Liver (tissue), 9 donors: ENCODE data around the gene TPR. TPM values are rescaled to one million over a fixed set of nuclear protein-coding genes. Genes with fewer than 3 reads are reported as not detected.

Source experiments
- DNase-seq: peaks from one replicate; pipeline ENCODE4 v3.0.0-alpha.2; 2017; ENCODE audit warnings: low spot score
- H3K27ac ChIP-seq, 2 donors: one replicate each; pipeline ENCODE4 v1.7.0; 2013; ENCODE audit warnings: inconsistent platforms in 2 of 2, low read length in 2 of 2, control low read depth in 1 of 2, low read depth in 1 of 2, mild to moderate bottlenecking in 1 of 2
- H3K27me3 ChIP-seq, 4 donors: one replicate each; pipeline versions ENCODE4 v1.6.1 to v1.7.0; 2013; ENCODE audit warnings: low read length in 3 of 4, inconsistent platforms in 1 of 4, mild to moderate bottlenecking in 1 of 4, moderate library complexity in 1 of 4; ENCODE audit not compliant: control insufficient read depth in 4 of 4, insufficient read depth in 4 of 4
- H3K36me3 ChIP-seq, 4 donors: one replicate each; pipeline versions ENCODE4 v1.6.1 to v1.7.0; 2013; ENCODE audit warnings: low read length in 3 of 4, mild to moderate bottlenecking in 3 of 4, low read depth in 1 of 4, moderate library complexity in 1 of 4; ENCODE audit not compliant: control insufficient read depth in 4 of 4, insufficient read depth in 3 of 4
- H3K4me1 ChIP-seq, 4 donors: one replicate each; pipeline versions ENCODE4 v1.6.1 to v1.7.0; 2013; ENCODE audit warnings: low read length in 3 of 4, mild to moderate bottlenecking in 3 of 4, moderate library complexity in 1 of 4; ENCODE audit not compliant: control insufficient read depth in 4 of 4, insufficient read depth in 4 of 4
- H3K4me3 ChIP-seq, 3 donors: one replicate each; pipeline versions ENCODE4 v1.6.1 to v1.7.0; 2013; ENCODE audit warnings: low read length in 3 of 3, control low read depth in 1 of 3, low read depth in 1 of 3, mild to moderate bottlenecking in 1 of 3
- H3K9ac ChIP-seq, 2 donors: one replicate each; pipeline ENCODE4 v1.7.0; 2013; ENCODE audit warnings: low read length in 2 of 2, mild to moderate bottlenecking in 2 of 2, moderate library complexity in 2 of 2, control low read depth in 1 of 2, low read depth in 1 of 2
- H3K9me3 ChIP-seq, 4 donors: one replicate each; pipeline versions ENCODE4 v1.6.1 to v1.7.0; 2013; ENCODE audit warnings: low read length in 3 of 4; ENCODE audit not compliant: control insufficient read depth in 4 of 4
- ATF3 ChIP-seq: IDR thresholded peaks from 2 replicates; pipeline ENCODE4 v1.6.1; 2016; ENCODE audit warnings: antibody characterized with exemption
- CTCF ChIP-seq: fragments of 150-350 bp; IDR thresholded peaks from 2 replicates; pipeline ENCODE4 v1.5.1; 2017; ENCODE audit warnings: improper control_type of control experiment, low read depth, low read length; ENCODE audit not compliant: missing input control
- EGR1 ChIP-seq, 2 donors: IDR thresholded peaks; 2 replicates each; pipeline ENCODE4 v1.6.1; 2016 to 2018; ENCODE audit warnings: antibody characterized with exemption in 2 of 2, low read depth in 2 of 2
- FOXA1 ChIP-seq: IDR thresholded peaks from 2 replicates; pipeline ENCODE4 v1.6.1; 2016; ENCODE audit warnings: antibody characterized with exemption
- FOXA2 ChIP-seq: IDR thresholded peaks from 2 replicates; pipeline ENCODE4 v1.6.1; 2016; ENCODE audit warnings: antibody characterized with exemption
- GABPA ChIP-seq, 2 donors: IDR thresholded peaks in 1 of 2; conservative IDR thresholded peaks in 1 of 2; 2 replicates each; pipeline ENCODE4 v1.6.1; 2016; ENCODE audit warnings: antibody characterized with exemption in 2 of 2, mild to moderate bottlenecking in 1 of 2, moderate library complexity in 1 of 2
- HNF4A ChIP-seq, 2 donors: conservative IDR thresholded peaks; 2 replicates each; pipeline ENCODE4 v1.6.1; 2016; ENCODE audit warnings: antibody characterized with exemption in 2 of 2, mild to moderate bottlenecking in 2 of 2
- HNF4G ChIP-seq: IDR thresholded peaks from 2 replicates; pipeline ENCODE4 v1.6.1; 2016; ENCODE audit warnings: antibody characterized with exemption
- JUND ChIP-seq, 2 donors: IDR thresholded peaks; 2 replicates each; pipeline ENCODE4 v1.6.1; 2016; ENCODE audit warnings: antibody characterized with exemption in 2 of 2
- NR2F2 ChIP-seq: IDR thresholded peaks from 2 replicates; pipeline ENCODE4 v1.6.1; 2016; ENCODE audit warnings: antibody characterized with exemption
- RAD21 ChIP-seq, 2 donors: IDR thresholded peaks; 2 replicates each; pipeline ENCODE4 v1.6.1; 2016; ENCODE audit warnings: antibody characterized with exemption in 2 of 2, mild to moderate bottlenecking in 2 of 2
- RXRA ChIP-seq, 2 donors: IDR thresholded peaks; 2 replicates each; pipeline ENCODE4 v1.6.1; 2017 to 2018; ENCODE audit warnings: antibody characterized with exemption in 2 of 2, mild to moderate bottlenecking in 1 of 2
- SP1 ChIP-seq: IDR thresholded peaks from 2 replicates; pipeline ENCODE4 v1.6.1; 2018; ENCODE audit warnings: antibody characterized with exemption, mild to moderate bottlenecking
- TAF1 ChIP-seq: conservative IDR thresholded peaks from 2 replicates; pipeline ENCODE4 v1.6.1; 2016; ENCODE audit warnings: antibody characterized with exemption, mild to moderate bottlenecking
- YY1 ChIP-seq: IDR thresholded peaks from 2 replicates; pipeline ENCODE4 v1.6.1; 2016; ENCODE audit warnings: antibody characterized with exemption, mild to moderate bottlenecking
- ZBTB33 ChIP-seq: IDR thresholded peaks from 2 replicates; pipeline ENCODE4 v1.6.1; 2016; ENCODE audit warnings: antibody characterized with exemption
- WGBS: extraction: QIAGEN DNeasy Blood & Tissue Kit; methylation state at CpG from one replicate; pipeline ENCODE4 v1.1.7; 2013; 5-methylcytosine and 5-hydroxymethylcytosine counted together
- polyA plus RNA-seq, 2 donors: library from polyadenylated mRNA; stranded (reverse) in 1 of 2; unstranded in 1 of 2; fragments of 200-250 nt in 1 of 2; fragments of >200 nt in 1 of 2; fragmentation: Nextera tagmentation in 1 of 2; extraction: Ambion mirVana in 1 of 2; gene quantifications; one replicate each; pipeline versions ENCODE4 v1.2.1 to v1.2.3, GENCODE V29; 2013 to 2015
- total RNA-seq, 2 donors: library from RNA; depleted of rRNA; stranded (reverse); fragments of >200 nt; gene quantifications; one replicate each; pipeline ENCODE4 v1.2.3, GENCODE V29; 2014
- TF ChIP-seq, protein P1 (sequence below): IDR thresholded peaks from 2 replicates; pipeline ENCODE4 v1.6.1; 2016; ENCODE audit warnings: antibody characterized with exemption
- TF ChIP-seq, protein P2 (sequence below): IDR thresholded peaks from 2 replicates; pipeline ENCODE4 v1.6.1; 2016; ENCODE audit warnings: antibody characterized with exemption, mild to moderate bottlenecking
- donor health status: healthy.
- donor health status: healthy.
- donor health status: healthy.
- donor health status: healthy.
- donor health status: healthy.

Gene TPR
- total and polyA plus RNA-seq, 4 donors: 8.1 to 45.1 (median 39.2) TPM

- Histone ChIP-seq H3K4me3 (no peak overlapping the region), H3K27ac (no peak overlapping the region), H3K36me3 (peaks cover 0 to 52% (median 36%) of the 10 kb centered on the region in 4 donors), H3K27me3 (no peaks in the 10 kb centered on the region), H3K9me3 (no peaks in the 10 kb centered on the region), H3K4me1 (peaks cover 0 to 9% (median 2%) of the 10 kb centered on the region in 4 donors), H3K9ac (no peak overlapping the region)
- TF ChIP-seq NR2F2 (no peak), ATF3 (no peak)
- 96% methylated on average over 4 of the region's 4 CpGs for WGBS
- no peak for DNase-seq
These were observed 64.7 kb downstream of the TPR start for GRCh38 chr1:186310307-186310706.

DNA sequence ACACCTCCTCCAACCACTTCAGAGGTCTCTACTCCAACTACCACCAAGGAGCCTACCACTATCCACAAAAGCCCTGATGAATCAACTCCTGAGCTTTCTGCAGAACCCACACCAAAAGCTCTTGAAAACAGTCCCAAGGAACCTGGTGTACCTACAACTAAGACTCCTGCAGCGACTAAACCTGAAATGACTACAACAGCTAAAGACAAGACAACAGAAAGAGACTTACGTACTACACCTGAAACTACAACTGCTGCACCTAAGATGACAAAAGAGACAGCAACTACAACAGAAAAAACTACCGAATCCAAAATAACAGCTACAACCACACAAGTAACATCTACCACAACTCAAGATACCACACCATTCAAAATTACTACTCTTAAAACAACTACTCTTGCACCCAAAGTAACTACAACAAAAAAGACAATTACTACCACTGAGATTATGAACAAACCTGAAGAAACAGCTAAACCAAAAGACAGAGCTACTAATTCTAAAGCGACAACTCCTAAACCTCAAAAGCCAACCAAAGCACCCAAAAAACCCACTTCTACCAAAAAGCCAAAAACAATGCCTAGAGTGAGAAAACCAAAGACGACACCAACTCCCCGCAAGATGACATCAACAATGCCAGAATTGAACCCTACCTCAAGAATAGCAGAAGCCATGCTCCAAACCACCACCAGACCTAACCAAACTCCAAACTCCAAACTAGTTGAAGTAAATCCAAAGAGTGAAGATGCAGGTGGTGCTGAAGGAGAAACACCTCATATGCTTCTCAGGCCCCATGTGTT is 66.6 kb downstream of the TPR start:
- Histone ChIP-seq H3K9ac (no peak overlapping the region), H3K4me3 (no peak overlapping the region), H3K4me1 (peaks cover 0 to 9% (median 2%) of the 10 kb centered on the region in 4 donors), H3K27me3 (no peaks in the 10 kb centered on the region), H3K36me3 (peaks cover 0 to 46% (median 29%) of the 10 kb centered on the region in 4 donors), H3K9me3 (no peaks in the 10 kb centered on the region), H3K27ac (no peak overlapping the region)
- DNase-seq: no peak
- 93% methylated on average over 6 of the region's 6 CpGs for WGBS
- no peak for TF ChIP-seq FOXA2
- no peak for TF ChIP-seq YY1
- no peak for TF ChIP-seq HNF4G
- no peak for TF ChIP-seq TAF1
- TF ChIP-seq ATF3: no peak
- no peak for TF ChIP-seq CTCF
- TF ChIP-seq ZBTB33: no peak
- TF ChIP-seq, protein P1, sequence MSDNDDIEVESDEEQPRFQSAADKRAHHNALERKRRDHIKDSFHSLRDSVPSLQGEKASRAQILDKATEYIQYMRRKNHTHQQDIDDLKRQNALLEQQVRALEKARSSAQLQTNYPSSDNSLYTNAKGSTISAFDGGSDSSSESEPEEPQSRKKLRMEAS: no peak
- TF ChIP-seq NR2F2: no peak
- TF ChIP-seq HNF4A (conservative IDR thresholded peaks at IDR 0.05): no peak
- no peak for TF ChIP-seq JUND (IDR thresholded peaks at IDR 0.05)
- TF ChIP-seq, protein P2, sequence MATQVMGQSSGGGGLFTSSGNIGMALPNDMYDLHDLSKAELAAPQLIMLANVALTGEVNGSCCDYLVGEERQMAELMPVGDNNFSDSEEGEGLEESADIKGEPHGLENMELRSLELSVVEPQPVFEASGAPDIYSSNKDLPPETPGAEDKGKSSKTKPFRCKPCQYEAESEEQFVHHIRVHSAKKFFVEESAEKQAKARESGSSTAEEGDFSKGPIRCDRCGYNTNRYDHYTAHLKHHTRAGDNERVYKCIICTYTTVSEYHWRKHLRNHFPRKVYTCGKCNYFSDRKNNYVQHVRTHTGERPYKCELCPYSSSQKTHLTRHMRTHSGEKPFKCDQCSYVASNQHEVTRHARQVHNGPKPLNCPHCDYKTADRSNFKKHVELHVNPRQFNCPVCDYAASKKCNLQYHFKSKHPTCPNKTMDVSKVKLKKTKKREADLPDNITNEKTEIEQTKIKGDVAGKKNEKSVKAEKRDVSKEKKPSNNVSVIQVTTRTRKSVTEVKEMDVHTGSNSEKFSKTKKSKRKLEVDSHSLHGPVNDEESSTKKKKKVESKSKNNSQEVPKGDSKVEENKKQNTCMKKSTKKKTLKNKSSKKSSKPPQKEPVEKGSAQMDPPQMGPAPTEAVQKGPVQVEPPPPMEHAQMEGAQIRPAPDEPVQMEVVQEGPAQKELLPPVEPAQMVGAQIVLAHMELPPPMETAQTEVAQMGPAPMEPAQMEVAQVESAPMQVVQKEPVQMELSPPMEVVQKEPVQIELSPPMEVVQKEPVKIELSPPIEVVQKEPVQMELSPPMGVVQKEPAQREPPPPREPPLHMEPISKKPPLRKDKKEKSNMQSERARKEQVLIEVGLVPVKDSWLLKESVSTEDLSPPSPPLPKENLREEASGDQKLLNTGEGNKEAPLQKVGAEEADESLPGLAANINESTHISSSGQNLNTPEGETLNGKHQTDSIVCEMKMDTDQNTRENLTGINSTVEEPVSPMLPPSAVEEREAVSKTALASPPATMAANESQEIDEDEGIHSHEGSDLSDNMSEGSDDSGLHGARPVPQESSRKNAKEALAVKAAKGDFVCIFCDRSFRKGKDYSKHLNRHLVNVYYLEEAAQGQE: no peak
- no peak for TF ChIP-seq SP1
- TF ChIP-seq EGR1 (IDR thresholded peaks at IDR 0.05; ENCODE audit: low read depth in 2 of 2): no peak
- TF ChIP-seq FOXA1: no peak
- no peak for TF ChIP-seq RAD21 (IDR thresholded peaks at IDR 0.05)
- TF ChIP-seq RXRA (IDR thresholded peaks at IDR 0.05): no peak
- no peak for TF ChIP-seq GABPA (IDR thresholded peaks at IDR 0.05 in 1 of 2, conservative IDR thresholded peaks at IDR 0.05 in 1 of 2)
